H9 (cell line): ENCODE measurements around the gene RPAP2. TPM values are rescaled to one million over a fixed set of nuclear protein-coding genes. Genes with fewer than 3 reads are reported as not detected.

ENCODE experiments used
- DNase-seq: peaks from one replicate; pipeline ENCODE4 v3.0.0-alpha.2; 2017
- H2AFZ ChIP-seq: one replicate; pipeline ENCODE4 v1.6.1; 2013; ENCODE audit warnings: mild to moderate bottlenecking, low read length, control low read depth, moderate library complexity
- H2AK5ac ChIP-seq: 2 replicates; pipeline ENCODE4 v1.6.1; 2013; ENCODE audit warnings: low read length, control low read depth, mixed read lengths; ENCODE audit not compliant: insufficient read length
- H2BK120ac ChIP-seq: one replicate; pipeline ENCODE4 v1.6.1; 2013; ENCODE audit warnings: low read depth, mild to moderate bottlenecking, low read length, control low read depth, inconsistent platforms; ENCODE audit not compliant: poor library complexity, severe bottlenecking
- H2BK12ac ChIP-seq: 2 replicates; pipeline ENCODE4 v1.6.1; 2013; ENCODE audit warnings: low read length, control low read depth, mixed read lengths, low read depth; ENCODE audit not compliant: insufficient read length
- H2BK15ac ChIP-seq: 2 replicates; pipeline ENCODE4 v1.6.1; 2013; ENCODE audit warnings: low read depth, low read length, control low read depth
- H2BK20ac ChIP-seq: one replicate; pipeline ENCODE4 v1.6.1; 2013; ENCODE audit warnings: low read depth, mild to moderate bottlenecking, low read length, control low read depth, inconsistent platforms; ENCODE audit not compliant: poor library complexity, severe bottlenecking
- H2BK5ac ChIP-seq: 2 replicates; pipeline ENCODE4 v1.6.1; 2013; ENCODE audit warnings: low read length, control low read depth, mixed read lengths; ENCODE audit not compliant: insufficient read length
- H3K14ac ChIP-seq: 2 replicates; pipeline ENCODE4 v1.6.1; 2013; ENCODE audit warnings: low read length, control low read depth; ENCODE audit not compliant: insufficient read depth
- H3K18ac ChIP-seq: 2 replicates; pipeline ENCODE4 v1.6.1; 2013; ENCODE audit warnings: low read depth, mild to moderate bottlenecking, mixed read lengths, low read length, control low read depth; ENCODE audit not compliant: insufficient read length
- H3K23ac ChIP-seq: 2 replicates; pipeline ENCODE4 v1.6.1; 2013; ENCODE audit warnings: low read length, control low read depth, mixed read lengths, low read depth; ENCODE audit not compliant: insufficient read length
- H3K23me2 ChIP-seq: 2 replicates; pipeline ENCODE4 v1.6.1; 2013; ENCODE audit warnings: low read depth, mild to moderate bottlenecking, mixed read lengths, low read length, control low read depth; ENCODE audit not compliant: insufficient read length, poor library complexity, severe bottlenecking
- H3K27ac ChIP-seq: 2 replicates; pipeline ENCODE4 v1.5.1; 2013; ENCODE audit warnings: low read length, control low read depth, mixed read lengths, low read depth; ENCODE audit not compliant: insufficient read length
- H3K27me3 ChIP-seq: 2 replicates; pipeline ENCODE4 v1.6.1; 2013; ENCODE audit warnings: low read length, control low read depth, inconsistent platforms; ENCODE audit not compliant: insufficient read depth
- H3K4ac ChIP-seq: 2 replicates; pipeline ENCODE4 v1.6.1; 2013; ENCODE audit warnings: low read depth, mild to moderate bottlenecking, control low read depth, inconsistent platforms, low read length, moderate library complexity
- H3K4me1 ChIP-seq: 2 replicates; pipeline ENCODE4 v1.6.1; 2013; ENCODE audit warnings: low read length, control low read depth, inconsistent platforms; ENCODE audit not compliant: insufficient read depth
- H3K4me2 ChIP-seq: 2 replicates; pipeline ENCODE4 v1.6.1; 2013; ENCODE audit warnings: low read length, control low read depth, mixed read lengths; ENCODE audit not compliant: insufficient read length, insufficient read depth
- H3K56ac ChIP-seq: 2 replicates; pipeline ENCODE4 v1.6.1; 2013; ENCODE audit warnings: low read depth, mild to moderate bottlenecking, mixed read lengths, low read length, control low read depth; ENCODE audit not compliant: insufficient read length
- H3K79me1 ChIP-seq: 2 replicates; pipeline ENCODE4 v1.6.1; 2013; ENCODE audit warnings: low read depth, mild to moderate bottlenecking, moderate library complexity, low read length, control low read depth, inconsistent platforms; ENCODE audit not compliant: insufficient read depth, poor library complexity, severe bottlenecking
- H3K79me2 ChIP-seq: 2 replicates; pipeline ENCODE4 v1.6.1; 2013; ENCODE audit warnings: low read length, control low read depth, inconsistent platforms; ENCODE audit not compliant: insufficient read depth
- H3K9ac ChIP-seq: 2 replicates; pipeline ENCODE4 v1.6.1; 2013; ENCODE audit warnings: low read length, control low read depth, mixed read lengths; ENCODE audit not compliant: insufficient read length; ENCODE audit errors: extremely low read depth
- H3K9me3 ChIP-seq: one replicate; pipeline ENCODE4 v1.6.1; 2013; ENCODE audit warnings: low read depth, low read length, inconsistent platforms; ENCODE audit not compliant: control insufficient read depth
- H3T11ph ChIP-seq: one replicate; pipeline ENCODE4 v1.6.1; 2013; ENCODE audit warnings: mild to moderate bottlenecking, low read length, control low read depth, inconsistent platforms
- H4K20me1 ChIP-seq: one replicate; pipeline ENCODE4 v1.6.1; 2013; ENCODE audit not compliant: control insufficient read depth, insufficient read length, insufficient read depth
- H4K5ac ChIP-seq: 2 replicates; pipeline ENCODE4 v1.6.1; 2013; ENCODE audit warnings: low read depth, mild to moderate bottlenecking, mixed read lengths, low read length, control low read depth; ENCODE audit not compliant: insufficient read length
- H4K8ac ChIP-seq: replicated peaks from 2 replicates; pipeline ENCODE4 v1.6.1; 2013; ENCODE audit warnings: low read length, control low read depth, mixed read lengths, low read depth; ENCODE audit not compliant: insufficient read length
- H4K91ac ChIP-seq: 2 replicates; pipeline ENCODE4 v1.6.1; 2013; ENCODE audit warnings: low read depth, mild to moderate bottlenecking, moderate library complexity, mixed read lengths, low read length, control low read depth; ENCODE audit not compliant: insufficient read length
- H3K27ac Mint-ChIP-seq, 3 experiments: 2 replicates in 2 of 3; 3 replicates in 1 of 3; pipeline ENCODE4 v1.8.0; 2020 to 2021; ENCODE audit warnings: mixed read lengths in 3 of 3, mild to moderate bottlenecking in 1 of 3, moderate library complexity in 1 of 3
- H3K27me3 Mint-ChIP-seq: 2 replicates; pipeline ENCODE4 v1.8.0; 2021; ENCODE audit warnings: low read depth, mild to moderate bottlenecking, moderate library complexity, mixed read lengths
- H3K36me3 Mint-ChIP-seq, 3 experiments: 2 replicates in 2 of 3; 3 replicates in 1 of 3; pipeline ENCODE4 v1.8.0; 2020 to 2021; ENCODE audit warnings: low read depth in 3 of 3, mixed read lengths in 3 of 3; ENCODE audit not compliant: insufficient read depth in 1 of 3
- H3K4me1 Mint-ChIP-seq, 2 experiments: 2 replicates each; pipeline ENCODE4 v1.8.0; 2020; ENCODE audit warnings: mixed read lengths in 2 of 2
- H3K4me3 Mint-ChIP-seq, 2 experiments: 2 replicates in 1 of 2; 3 replicates in 1 of 2; pipeline ENCODE4 v1.8.0; 2020 to 2021; ENCODE audit warnings: mild to moderate bottlenecking in 2 of 2, mixed read lengths in 2 of 2, moderate library complexity in 1 of 2
- H3K9me3 Mint-ChIP-seq, 2 experiments: 2 replicates in 1 of 2; 3 replicates in 1 of 2; pipeline ENCODE4 v1.8.0; 2020; ENCODE audit warnings: mild to moderate bottlenecking in 2 of 2, mixed read lengths in 2 of 2, moderate library complexity in 1 of 2
- WGBS: extraction: QIAGEN DNeasy Blood & Tissue Kit; methylation state at CpG from one replicate; pipeline ENCODE4 v1.1.7; 2013; ENCODE audit warnings: missing lambda C conversion rate, low lambda C conversion rate, mixed read lengths; ENCODE audit not compliant: insufficient read length; ENCODE audit errors: extremely low coverage; 5-methylcytosine and 5-hydroxymethylcytosine counted together
- total RNA-seq: library from RNA; stranded (reverse); gene quantifications from 2 replicates; pipeline ENCODE4 v1.2.1, GENCODE V29; 2021
- TF ChIP-seq, protein P1 (sequence below): fragments of 200-600 bp; sonication (generic); conservative IDR thresholded peaks from 3 replicates; pipeline ENCODE4 v1.8.0; 2021; ENCODE audit warnings: antibody characterized with exemption, mild to moderate bottlenecking

Gene RPAP2
- total RNA-seq, 1 experiment from 2014 or later = 27.4 TPM

DNA sequence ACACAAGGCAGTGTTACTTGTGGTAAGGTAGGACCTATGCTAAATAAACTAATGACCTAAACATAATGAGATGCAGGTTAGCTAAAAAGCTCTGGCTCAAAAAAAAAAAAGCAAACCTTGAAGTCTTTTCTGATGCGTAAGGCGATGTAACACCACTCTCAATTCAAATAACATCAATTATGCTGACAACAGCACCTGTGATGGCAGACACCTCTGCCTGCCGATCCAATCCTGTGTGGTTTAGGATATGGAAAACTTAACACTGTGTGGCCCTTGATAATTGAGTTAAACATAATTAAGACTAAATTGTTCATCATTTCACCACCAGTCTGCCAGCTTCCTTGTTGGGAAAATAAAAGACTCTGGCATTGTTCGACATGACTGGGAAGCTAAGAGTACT, 9.1 kb downstream of the RPAP2 start:
- Histone ChIP-seq H2AK5ac (no peak overlapping the region), H3K27ac (no peak overlapping the region), H4K20me1 (no peaks in the 10 kb centered on the region), H3K79me2 (no peaks in the 10 kb centered on the region), H2BK120ac (no peak overlapping the region), H2BK20ac (no peak overlapping the region), H2AFZ (no peak overlapping the region), H3K4me1 (no peaks in the 10 kb centered on the region), H3K23ac (no peak overlapping the region), H4K5ac (no peak overlapping the region), H2BK15ac (no peak overlapping the region), H4K8ac (no peak overlapping the region), H3K9me3 (no peaks in the 10 kb centered on the region), H3K79me1 (no peaks in the 10 kb centered on the region), H2BK12ac (no peak overlapping the region), H4K91ac (no peak overlapping the region), H3T11ph (no peak overlapping the region), H3K18ac (no peak overlapping the region), H3K9ac (no peak overlapping the region), H3K23me2 (no peaks in the 10 kb centered on the region), H2BK5ac (no peak overlapping the region), H3K4me2 (no peak overlapping the region), H3K56ac (no peak overlapping the region), H3K4ac (no peak overlapping the region), H3K27me3 (no peaks in the 10 kb centered on the region), H3K14ac (no peak overlapping the region)
- no CpG with 5 or more reads among the region's 4 CpGs for WGBS
- H3K36me3 Mint-ChIP-seq = peaks cover 14 to 48% (median 47%) of the 10 kb centered on the region in 3 experiments
- no peak for DNase-seq
- H3K4me1 Mint-ChIP-seq = peaks cover 3 to 5% of the 10 kb centered on the region in 2 experiments; a peak in 2 of 4 replicates
- H3K4me3 Mint-ChIP-seq = no peak overlapping the region
- H3K27ac Mint-ChIP-seq = peak overlapping the region in 1 of 3 experiments; percentile 51; a peak in 1 of 7 replicates
- H3K9me3 Mint-ChIP-seq = no peaks in the 10 kb centered on the region
- H3K27me3 Mint-ChIP-seq = no peaks in the 10 kb centered on the region
- TF ChIP-seq, protein P1, sequence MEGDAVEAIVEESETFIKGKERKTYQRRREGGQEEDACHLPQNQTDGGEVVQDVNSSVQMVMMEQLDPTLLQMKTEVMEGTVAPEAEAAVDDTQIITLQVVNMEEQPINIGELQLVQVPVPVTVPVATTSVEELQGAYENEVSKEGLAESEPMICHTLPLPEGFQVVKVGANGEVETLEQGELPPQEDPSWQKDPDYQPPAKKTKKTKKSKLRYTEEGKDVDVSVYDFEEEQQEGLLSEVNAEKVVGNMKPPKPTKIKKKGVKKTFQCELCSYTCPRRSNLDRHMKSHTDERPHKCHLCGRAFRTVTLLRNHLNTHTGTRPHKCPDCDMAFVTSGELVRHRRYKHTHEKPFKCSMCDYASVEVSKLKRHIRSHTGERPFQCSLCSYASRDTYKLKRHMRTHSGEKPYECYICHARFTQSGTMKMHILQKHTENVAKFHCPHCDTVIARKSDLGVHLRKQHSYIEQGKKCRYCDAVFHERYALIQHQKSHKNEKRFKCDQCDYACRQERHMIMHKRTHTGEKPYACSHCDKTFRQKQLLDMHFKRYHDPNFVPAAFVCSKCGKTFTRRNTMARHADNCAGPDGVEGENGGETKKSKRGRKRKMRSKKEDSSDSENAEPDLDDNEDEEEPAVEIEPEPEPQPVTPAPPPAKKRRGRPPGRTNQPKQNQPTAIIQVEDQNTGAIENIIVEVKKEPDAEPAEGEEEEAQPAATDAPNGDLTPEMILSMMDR = no peak
